Thymus (tissue), 11 donors: Measurements from ENCODE around the gene LMTK3. TPM values are rescaled to one million over a fixed set of nuclear protein-coding genes. Genes with fewer than 3 reads are reported as not detected.
"Not testable (repeated sequence)": the region's sequence is repeated elsewhere in the genome, so short reads cannot be mapped to it uniquely, and the experiment has no call there.

ENCODE experiments used
- DNase-seq, 9 donors: peaks; one replicate each; pipeline ENCODE4 v3.0.0-alpha.2; 2013; ENCODE audit warnings: low spot score in 9 of 9, low read depth in 6 of 9, missing footprints in 1 of 9
- H3K27ac ChIP-seq, 2 donors: one replicate each; pipeline ENCODE4 v1.5.1; 2013; ENCODE audit warnings: control low read depth in 1 of 2, low read depth in 1 of 2, low read length in 1 of 2, mild to moderate bottlenecking in 1 of 2, moderate library complexity in 1 of 2
- H3K27me3 ChIP-seq, 2 donors: one replicate each; pipeline ENCODE4 v1.5.1; 2013; ENCODE audit warnings: low read length in 1 of 2; ENCODE audit not compliant: control insufficient read depth in 2 of 2, insufficient read depth in 1 of 2
- H3K36me3 ChIP-seq, 2 donors: one replicate each; pipeline ENCODE4 v1.5.1; 2013; ENCODE audit warnings: low read length in 1 of 2, mild to moderate bottlenecking in 1 of 2, moderate library complexity in 1 of 2; ENCODE audit not compliant: control insufficient read depth in 2 of 2, insufficient read depth in 2 of 2
- H3K4me1 ChIP-seq, 2 donors: one replicate each; pipeline ENCODE4 v1.5.1; 2013; ENCODE audit warnings: low read length in 2 of 2; ENCODE audit not compliant: control insufficient read depth in 2 of 2, insufficient read depth in 2 of 2
- H3K4me3 ChIP-seq, 2 donors: one replicate each; pipeline ENCODE4 v1.5.1; 2013; ENCODE audit warnings: low read length in 2 of 2, control low read depth in 1 of 2, mild to moderate bottlenecking in 1 of 2
- H3K9me3 ChIP-seq, 2 donors: one replicate each; pipeline ENCODE4 v1.5.1; 2013; ENCODE audit warnings: low read length in 1 of 2, mild to moderate bottlenecking in 1 of 2; ENCODE audit not compliant: control insufficient read depth in 2 of 2, insufficient read depth in 1 of 2
- WGBS: extraction: QIAGEN DNeasy Blood & Tissue Kit; methylation state at CpG from one replicate; pipeline ENCODE4 v1.1.7; 2013; 5-methylcytosine and 5-hydroxymethylcytosine counted together
- polyA plus RNA-seq: library from polyadenylated mRNA; stranded (reverse); fragments of 200-250 nt; gene quantifications from one replicate; pipeline ENCODE4 v1.2.3, GENCODE V29; 2013
- total RNA-seq: library from RNA; stranded (reverse); fragments of 120-200 nt; gene quantifications from one replicate; pipeline ENCODE4 v1.2.4, GENCODE V29; 2013
- donor health status: healthy.

The LMTK3 gene
- total and polyA plus RNA-seq, 2 donors = 0.19 to 1.5 TPM

DNA sequence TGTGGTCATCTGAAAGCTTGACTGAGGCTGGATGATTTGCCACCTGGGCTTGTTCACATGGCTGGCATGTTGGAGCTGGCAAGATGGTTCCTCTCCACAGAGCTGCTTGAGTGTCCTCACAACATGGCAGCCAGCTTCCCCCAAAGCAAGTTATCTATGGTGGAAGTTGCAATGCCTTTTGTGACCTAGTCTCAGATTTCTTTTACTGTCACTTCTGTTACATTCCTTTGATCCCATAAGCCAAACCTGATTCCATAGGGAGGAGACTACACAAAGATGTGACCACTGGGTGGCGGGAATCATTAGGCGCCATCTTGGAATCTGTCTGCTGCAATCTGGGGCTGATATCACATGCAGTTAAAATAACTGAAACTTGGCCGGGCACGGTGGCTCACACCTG is 17.5 kb upstream of the LMTK3 start:
- Histone ChIP-seq H3K27ac (no peak overlapping the region), H3K4me1 (no peaks in the 10 kb centered on the region), H3K36me3 (no peaks in the 10 kb centered on the region), H3K27me3 (no peaks in the 10 kb centered on the region), H3K4me3 (no peak overlapping the region), H3K9me3 (peaks cover 0 to 25% of the 10 kb centered on the region in 2 donors)
- DNase-seq = no peak
- 99% methylated on average over 4 of the region's 4 CpGs for WGBS

GRCh38 chr19:48524732-48525131 is 13.1 kb upstream of the LMTK3 start:
- Histone ChIP-seq H3K27ac (no peak overlapping the region), H3K9me3 (peaks cover 0 to 27% of the 10 kb centered on the region in 2 donors), H3K4me1 (no peaks in the 10 kb centered on the region), H3K4me3 (no peak overlapping the region), H3K36me3 (no peaks in the 10 kb centered on the region), H3K27me3 (no peaks in the 10 kb centered on the region)
- 94% methylated on average over 5 of the region's 5 CpGs for WGBS
- no peak for DNase-seq

- H3K4me1 ChIP-seq = no peaks in the 10 kb centered on the region
- no peak overlapping the region for H3K27ac ChIP-seq
- H3K9me3 ChIP-seq = peaks cover 0 to 25% of the 10 kb centered on the region in 2 donors
- DNase-seq = no peak
- no peaks in the 10 kb centered on the region for H3K36me3 ChIP-seq
- H3K27me3 ChIP-seq = no peaks in the 10 kb centered on the region
- WGBS = 80% methylated on average over 2 of the region's 2 CpGs
- H3K4me3 ChIP-seq = no peak overlapping the region
These were observed 12.6 kb upstream of the LMTK3 start for GRCh38 chr19:48524221-48524620.

DNA sequence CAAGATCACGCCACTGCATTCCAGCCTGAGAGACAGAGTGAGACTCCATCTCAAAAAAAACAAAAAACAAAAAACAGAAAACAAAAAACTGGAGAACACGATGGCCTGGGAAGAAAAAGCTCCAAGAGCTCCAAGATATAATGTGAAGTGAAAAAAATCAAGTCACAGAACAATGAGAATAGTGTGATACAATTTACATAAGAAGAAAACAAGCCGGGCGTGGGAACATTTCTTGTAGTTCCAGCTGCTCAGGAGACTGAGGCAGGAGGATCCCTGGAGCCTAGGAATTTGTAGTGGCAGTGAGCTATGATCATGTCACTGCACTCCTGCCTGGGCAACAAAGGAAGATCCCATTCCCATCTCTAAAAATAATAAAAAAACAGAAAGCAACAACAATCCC is 8.5 kb upstream of the LMTK3 start:
- no peak for DNase-seq
- WGBS = 91% methylated on average over 4 of the region's 4 CpGs

DNA sequence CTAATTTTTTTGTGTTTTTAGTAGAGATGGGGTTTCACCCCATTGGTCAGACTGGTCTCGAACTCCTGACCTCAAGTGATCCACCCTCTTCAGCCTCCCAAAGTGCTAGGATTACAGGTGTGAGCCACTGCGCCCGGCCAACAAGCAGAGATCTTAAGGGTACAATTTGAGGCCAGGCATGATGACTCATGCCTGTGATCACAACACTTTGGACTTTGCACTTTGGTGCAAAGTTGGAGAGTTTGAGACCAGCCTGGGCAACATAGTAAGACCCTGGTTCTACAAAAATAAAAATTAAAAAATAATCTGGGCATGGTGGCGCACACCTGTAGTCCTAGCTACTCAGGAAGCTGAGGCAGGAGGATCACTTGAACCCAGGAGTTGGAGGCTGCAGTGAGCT is 7.8 kb upstream of the LMTK3 start:
- DNase-seq, H3K36me3 ChIP-seq, H3K27me3 ChIP-seq, H3K27ac ChIP-seq, H3K4me3 ChIP-seq, H3K4me1 ChIP-seq, H3K9me3 ChIP-seq: not testable (repeated sequence)
- 95% methylated on average over 4 of the region's 4 CpGs for WGBS

More for the DNA sequence above, 8.5 kb upstream of the LMTK3 start:
- Histone ChIP-seq H3K4me1 (no peaks in the 10 kb centered on the region), H3K36me3 (no peaks in the 10 kb centered on the region), H3K4me3 (no peak overlapping the region), H3K9me3 (peaks cover 0 to 5% of the 10 kb centered on the region in 2 donors), H3K27me3 (peaks cover 0 to 2% of the 10 kb centered on the region in 2 donors), H3K27ac (no peak overlapping the region)

GRCh38 chr19:48518207-48518606 is 6.6 kb upstream of the LMTK3 start:
- Histone ChIP-seq H3K27me3 (peaks cover 3 to 12% of the 10 kb centered on the region in 2 donors), H3K27ac (no peak overlapping the region), H3K4me3 (no peak overlapping the region), H3K9me3 (no peaks in the 10 kb centered on the region), H3K36me3 (no peaks in the 10 kb centered on the region), H3K4me1 (peaks cover 2 to 6% of the 10 kb centered on the region in 2 donors)
- 80% methylated on average over 3 of the region's 3 CpGs for WGBS
- no peak for DNase-seq

- 86% methylated on average over 8 of the region's 8 CpGs for WGBS
These were observed 4.9 kb upstream of the LMTK3 start for GRCh38 chr19:48516536-48516935.

DNA sequence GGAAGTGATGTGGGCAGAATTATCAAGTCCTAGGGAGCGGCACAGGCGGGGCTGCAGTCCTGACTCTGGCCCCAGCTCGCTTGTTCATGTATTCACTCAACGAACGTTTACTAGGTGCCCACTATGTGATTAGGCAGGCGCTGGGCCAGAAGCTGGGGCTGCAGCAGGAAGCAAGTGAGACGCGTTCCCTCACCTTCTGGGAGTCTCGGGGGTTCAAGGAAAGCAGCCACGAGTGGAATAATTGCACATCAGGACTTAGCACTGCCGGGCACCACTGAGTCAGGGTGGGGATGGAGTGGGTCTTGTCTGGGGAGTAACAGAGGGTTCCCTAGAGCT is 2.5 kb upstream of the LMTK3 start:
- WGBS = 49% methylated on average over 11 of the region's 11 CpGs
- peaks cover 0 to 11% of the 10 kb centered on the region in 2 donors for H3K9me3 ChIP-seq
- no peaks in the 10 kb centered on the region for H3K36me3 ChIP-seq
- H3K4me3 ChIP-seq = peak overlapping the region in 1 of 2 donors; percentile 83
- DNase-seq = no peak
- H3K4me1 ChIP-seq = peaks cover 10 to 20% of the 10 kb centered on the region in 2 donors
- H3K27ac ChIP-seq = no peak overlapping the region
- peaks cover 35 to 53% of the 10 kb centered on the region in 2 donors for H3K27me3 ChIP-seq

More at GRCh38 chr19:48516536-48516935, 4.9 kb upstream of the LMTK3 start:
- peaks cover 19 to 29% of the 10 kb centered on the region in 2 donors for H3K27me3 ChIP-seq
- H3K36me3 ChIP-seq = no peaks in the 10 kb centered on the region
- DNase-seq = no peak
- no peak overlapping the region for H3K27ac ChIP-seq
- peaks cover 2 to 14% of the 10 kb centered on the region in 2 donors for H3K4me1 ChIP-seq
- H3K9me3 ChIP-seq = peaks cover 0 to 5% of the 10 kb centered on the region in 2 donors
- H3K4me3 ChIP-seq = no peak overlapping the region

GRCh38 chr19:48513289-48514122 is 1.9 kb upstream of the LMTK3 start:
- Histone ChIP-seq H3K4me3 (peak overlapping the region; percentile 49 to 83), H3K27me3 (peaks cover 37 to 57% of the 10 kb centered on the region in 2 donors), H3K9me3 (peaks cover 0 to 11% of the 10 kb centered on the region in 2 donors), H3K4me1 (peaks cover 10 to 20% of the 10 kb centered on the region in 2 donors), H3K36me3 (no peaks in the 10 kb centered on the region), H3K27ac (peak overlapping the region in 1 of 2 donors; percentile 52)
- WGBS = 3% methylated on average over 54 of the region's 54 CpGs
- DNase-seq = peak in 6 of 9 donors; percentile 55 to 88 (median 74)
